K562 (cell line): ENCODE measurements around the gene CTSH. TPM values are rescaled to one million over a fixed set of nuclear protein-coding genes. Genes with fewer than 3 reads are reported as not detected.

Experiments
- ATAC-seq: fragments of 200-7000 bp; cut with Tn5 transposase; 3 replicates; pipeline ENCODE4 v1.9.1; 2020; ENCODE audit warnings: moderate library complexity
- BruUV-seq: library from RNA; stranded (reverse); fragments of 400-500 nt; replicated peaks from 2 replicates; lab custom pipeline; 2021; lab: Mats Ljungman, UMichigan
- CTCF ChIA-PET: fragments of 300-600 bp; formaldehyde crosslinking; extraction: SDS; loops from one replicate; lab custom pipeline; 2021; ENCODE audit warnings: low intra/inter-chr PET ratio; lab: Yijun Ruan, JAX
- POLR2A ChIA-PET: fragments of 300-600, 350-650 bp; sonication (Branson Sonifier 250); formaldehyde crosslinking; extraction: SDS; loops from one replicate; lab custom pipeline; 2021; ENCODE audit warnings: antibody characterized with exemption, inconsistent platforms; lab: Yijun Ruan, JAX
- DNase-seq, 4 experiments: peaks; one replicate each; pipeline versions ENCODE4 v3.0.0 to v3.0.0-alpha.2; 2011 to 2018; ENCODE audit warnings: low spot score in 3 of 4, mixed read lengths in 3 of 4; ENCODE audit errors: extremely low read depth in 1 of 4
- FAIRE-seq: peaks from 2 replicates; lab custom pipeline; 2011; peaks lifted over from hg19 to GRCh38; lab: Jason Lieb, UNC
- H2AFZ ChIP-seq: 2 replicates; pipeline ENCODE4 v1.6.0; 2011; ENCODE audit warnings: low read depth, low read length, control low read depth, inconsistent platforms
- H3K27ac ChIP-seq: fragments of 200-600 bp; 3 replicates; pipeline ENCODE4 v1.8.0; 2011; ENCODE audit warnings: low read depth, mild to moderate bottlenecking, control low read depth, inconsistent platforms, low read length, moderate library complexity, mixed read lengths; ENCODE audit errors: extremely low read depth
- H3K27me3 ChIP-seq, 2 experiments: fragments of 300-600 bp in 1 of 2; 2 replicates in 1 of 2; 3 replicates in 1 of 2; pipeline versions ENCODE4 v1.6.0 to v1.8.0; 2011; ENCODE audit warnings: inconsistent platforms in 2 of 2, low read length in 2 of 2, mild to moderate bottlenecking in 1 of 2, mixed read lengths in 1 of 2, moderate library complexity in 1 of 2; ENCODE audit not compliant: control insufficient read depth in 2 of 2, insufficient read depth in 2 of 2
- H3K36me3 ChIP-seq: fragments of 300-600 bp; 3 replicates; pipeline ENCODE4 v1.8.0; 2011; ENCODE audit warnings: mild to moderate bottlenecking, low read length, inconsistent platforms; ENCODE audit not compliant: control insufficient read depth, insufficient read depth
- H3K4me1 ChIP-seq, 2 experiments: fragments of 200-600 bp in 1 of 2; replicated peaks in 1 of 2; 2 replicates in 1 of 2; 3 replicates in 1 of 2; pipeline versions ENCODE4 v1.5.1 to v1.8.0; 2011; ENCODE audit warnings: inconsistent platforms in 2 of 2, low read length in 2 of 2, mild to moderate bottlenecking in 1 of 2, mixed read lengths in 1 of 2, moderate library complexity in 1 of 2; ENCODE audit not compliant: control insufficient read depth in 2 of 2, insufficient read depth in 2 of 2
- H3K4me2 ChIP-seq: 2 replicates; pipeline ENCODE4 v1.6.1; 2011; ENCODE audit warnings: low read length, control low read depth, inconsistent platforms, mixed read lengths; ENCODE audit not compliant: insufficient read depth
- H3K4me3 ChIP-seq: fragments of 200-600 bp; sonication (generic), shearing (Covaris generic); 2 replicates; pipeline ENCODE4 v1.5.1; 2016; ENCODE audit warnings: control low read depth, inconsistent platforms
- H3K79me2 ChIP-seq: fragments of 200-600 bp; 3 replicates; pipeline ENCODE4 v1.8.0; 2011; ENCODE audit warnings: low read length, inconsistent platforms; ENCODE audit not compliant: control insufficient read depth, insufficient read depth
- H3K9ac ChIP-seq, 2 experiments: 2 replicates each; pipeline versions ENCODE4 v1.6.0 to v1.6.1; 2011; ENCODE audit warnings: low read depth in 2 of 2, low read length in 2 of 2, control low read depth in 1 of 2, inconsistent platforms in 1 of 2, mild to moderate bottlenecking in 1 of 2, mixed read lengths in 1 of 2; ENCODE audit not compliant: insufficient read depth in 1 of 2
- H3K9me1 ChIP-seq: one replicate; pipeline ENCODE4 v1.6.0; 2011; ENCODE audit warnings: inconsistent platforms, mild to moderate bottlenecking, low read length, moderate library complexity; ENCODE audit not compliant: control insufficient read depth, insufficient read depth
- H3K9me3 ChIP-seq: replicated peaks from 2 replicates; pipeline ENCODE4 v1.5.1; 2011; ENCODE audit warnings: low read depth, low read length, inconsistent platforms; ENCODE audit not compliant: control insufficient read depth, insufficient read depth
- H4K20me1 ChIP-seq: replicated peaks from 2 replicates; pipeline ENCODE4 v1.6.1; 2011; ENCODE audit warnings: low read length, inconsistent platforms, mixed read lengths; ENCODE audit not compliant: control insufficient read depth, insufficient read depth
- C11orf30 ChIP-seq: fragments of 450-650 bp; IDR thresholded peaks from 2 replicates; pipeline ENCODE4 v1.6.1; 2016; ENCODE audit warnings: low read depth, mild to moderate bottlenecking
- CTCF ChIP-seq, 3 experiments: IDR thresholded peaks in 2 of 3; conservative IDR thresholded peaks in 1 of 3; 2 replicates each; pipeline ENCODE4 v1.5.1; 2011 to 2012; ENCODE audit warnings: low read length in 3 of 3, mild to moderate bottlenecking in 3 of 3, control low read depth in 2 of 3, improper control_type of control experiment in 1 of 3, inconsistent platforms in 1 of 3, low read depth in 1 of 3, mixed read lengths in 1 of 3, moderate library complexity in 1 of 3; ENCODE audit not compliant: insufficient read depth in 2 of 3
- RAD21 ChIP-seq, 2 experiments: fragments of 250-450 bp in 1 of 2; fragments of 450-650 bp in 1 of 2; sonication (Bioruptor Pico) in 1 of 2; formaldehyde crosslinking in 1 of 2; IDR thresholded peaks in 1 of 2; conservative IDR thresholded peaks in 1 of 2; 2 replicates each; pipeline versions ENCODE4 v1.4.0 to v1.8.0; 2020 to 2022; ENCODE audit warnings: mild to moderate bottlenecking in 2 of 2, moderate library complexity in 1 of 2
- SMC3 ChIP-seq: conservative IDR thresholded peaks from 2 replicates; pipeline ENCODE4 v1.6.1; 2011; ENCODE audit warnings: low read depth, low read length, improper control_type of control experiment; ENCODE audit not compliant: insufficient read depth
- WGBS: fragments of 100-300 bp; shearing (Covaris generic); methylation state at CpG from one replicate; pipeline ENCODE4 v1.1.6; 2016; ENCODE audit warnings: low coverage, mixed read lengths; ENCODE audit not compliant: insufficient coverage; ENCODE audit errors: missing lambda C conversion rate; 5-methylcytosine and 5-hydroxymethylcytosine counted together
- in situ Hi-C: fragments of 300-500 bp; cut with MboI; formaldehyde crosslinking; loops from 4 replicates; pipeline ENCODE4 v1.15.0; 2018; ENCODE audit warnings: inconsistent platforms, mixed read lengths
- intact Hi-C: fragments of 100-400 bp; cut with micrococcal nuclease; formaldehyde crosslinking; loops from 2 replicates; pipeline ENCODE4 v1.14.2; 2022
- polyA plus RNA-seq, 8 experiments: library from polyadenylated mRNA; depleted of rRNA in 4 of 8; stranded (reverse) in 5 of 8; unstranded in 3 of 8; fragments of >200 nt; fragmentation: Nextera tagmentation in 2 of 8; fragmentation: Illumina TruSeq in 1 of 8; extraction: Ambion mirVana in 2 of 8; extraction: Trizol in 1 of 8; gene quantifications; 2 replicates each; pipeline versions ENCODE4 v1.2.1 to v1.2.3, GENCODE V29; 2011 to 2014; ENCODE audit warnings: inconsistent platforms in 1 of 8, missing spikeins in 1 of 8
- total RNA-seq, 7 experiments: library from RNA; depleted of rRNA in 6 of 7; stranded (reverse); fragments of >200 nt in 6 of 7; fragmentation: Illumina TruSeq in 2 of 7; extraction: Trizol in 2 of 7; gene quantifications; 2 replicates each; pipeline versions ENCODE4 v1.2.1 to v1.2.3, GENCODE V29; 2011 to 2021; ENCODE audit warnings: low replicate concordance in 1 of 7

The CTSH gene
- total and polyA plus RNA-seq, 9 of the 15 experiments (the other 6 are each of a cell fraction or from before 2014, with no cell fraction given): 15.0 to 462 (median 173) TPM

GRCh38 chr15:78914027-78914764 is 30.6 kb downstream of the CTSH start:
- peak; percentile 45 to 64 (median 56); a peak in 5 of 6 replicates for TF ChIP-seq CTCF (IDR thresholded peaks at IDR 0.05 in 2 of 3, conservative IDR thresholded peaks at IDR 0.05 in 1 of 3; ENCODE audit: insufficient read depth in 2 of 3, low read depth in 1 of 3, low read length in 3 of 3)
- TF ChIP-seq RAD21 (CRISPR knock-in tag; conservative IDR thresholded peaks at IDR 0.05 in 1 of 2, IDR thresholded peaks at IDR 0.05 in 1 of 2): peak in 1 of 2 experiments; percentile 50; a peak in 2 of 4 replicates
- TF ChIP-seq SMC3: 0 out of 2 replicates have a peak, but pooled peaks have one; percentile 8
- TF ChIP-seq C11orf30: no peak

More at GRCh38 chr15:78914027-78914764, 30.6 kb downstream of the CTSH start:
- peaks cover 8% of the 10 kb centered on the region for H4K20me1 ChIP-seq
- in situ Hi-C loops: loop anchor here (5.0 kb wide), 1 partner anchor 68 kb away; no protein-coding TSS in a partner anchor
- intact Hi-C loops: no loop called here
- no peaks in the 10 kb centered on the region for H3K9me3 ChIP-seq
- no peaks in the 10 kb centered on the region for H3K9me1 ChIP-seq
- H3K79me2 ChIP-seq: no peaks in the 10 kb centered on the region
- H3K27ac ChIP-seq: no peak overlapping the region; the same call in 2 of the 3 replicates
- no TSS peak for BruUV-seq
- ChIA-PET POLR2A (interaction anchor here (1.5 to 3.3 kb wide), 2 partner anchors 10 to 22 kb away, joined by 3 to 15 read pairs; no protein-coding TSS in a partner anchor), CTCF (no interaction called here)
- H3K4me3 ChIP-seq: no peak overlapping the region
- WGBS: 75% methylated on average over 13 of the region's 13 CpGs
- ATAC-seq (peak; percentile 58; the same call in 2 of the 3 replicates), FAIRE-seq (no peak), DNase-seq (peak in 1 of 4 experiments; percentile 29)
- H3K36me3 ChIP-seq: peaks cover 66% of the 10 kb centered on the region
- H3K27me3 ChIP-seq: no peaks in the 10 kb centered on the region
- H3K4me1 ChIP-seq: peaks cover 9 to 14% of the 10 kb centered on the region in 2 experiments; a peak in 3 of 5 replicates
- H2AFZ ChIP-seq: no peak overlapping the region
- H3K9ac ChIP-seq: no peak overlapping the region
- H3K4me2 ChIP-seq: no peak overlapping the region
